Stimulated activated CD4-positive, alpha-beta T cell treated with anti-CD3 and anti-CD28 coated beads, Interleukin-2, amount 100 ng/mL, for 48 hours (primary cell): ENCODE data around the gene GJB1.

ENCODE experiments used
- DNase-seq, 2 donors: peaks; one replicate each; pipeline ENCODE4 v3.0.0-alpha.2; 2020

The GJB1 gene

GRCh38 chrX:71215338-71215912, 7.6 kb upstream of the GJB1 start:
- DNase-seq: no peak

- no peak for DNase-seq
Measured at GRCh38 chrX:71216485-71216884, 6.5 kb upstream of the GJB1 start.

GRCh38 chrX:71217298-71217697, 5.7 kb upstream of the GJB1 start:
- DNase-seq: no peak

GRCh38 chrX:71221145-71221544, 1.9 kb upstream of the GJB1 start:
- DNase-seq: no peak

GRCh38 chrX:71224098-71224708, 1.2 kb downstream of the GJB1 start:
- DNase-seq: no peak

- DNase-seq: no peak
Measured at GRCh38 chrX:71225009-71225408, 2.0 kb downstream of the GJB1 start.

GRCh38 chrX:71225676-71226075, 2.7 kb downstream of the GJB1 start:
- no peak for DNase-seq

GRCh38 chrX:71227370-71228062, 4.5 kb downstream of the GJB1 start:
- no peak for DNase-seq

- DNase-seq: no peak
Measured at GRCh38 chrX:71228063-71228642, 5.1 kb downstream of the GJB1 start.

- no peak for DNase-seq
Measured at GRCh38 chrX:71235482-71235881, 12.5 kb downstream of the GJB1 start.

- no peak for DNase-seq
Measured at GRCh38 chrX:71236836-71237235, 13.8 kb downstream of the GJB1 start.

- DNase-seq: no peak
Measured at GRCh38 chrX:71239781-71240180, 16.8 kb downstream of the GJB1 start.

GRCh38 chrX:71241301-71241700, 18.3 kb downstream of the GJB1 start:
- no peak for DNase-seq

GRCh38 chrX:71244359-71245128, 21.5 kb downstream of the GJB1 start:
- no peak for DNase-seq

GRCh38 chrX:71245159-71245558, 22.1 kb downstream of the GJB1 start:
- no peak for DNase-seq

GRCh38 chrX:71250841-71251240, 27.8 kb downstream of the GJB1 start:
- no peak for DNase-seq

- peak in 1 of 2 donors; percentile 5 for DNase-seq
Measured at GRCh38 chrX:71251466-71251973, 28.5 kb downstream of the GJB1 start.

- no peak for DNase-seq
Measured at GRCh38 chrX:71252221-71252620, 29.2 kb downstream of the GJB1 start.

GRCh38 chrX:71253253-71254091, 30.4 kb downstream of the GJB1 start:
- peak; percentile 10 to 29 for DNase-seq

- DNase-seq: peak; percentile 53 to 58
Measured at GRCh38 chrX:71254092-71254963, 31.3 kb downstream of the GJB1 start, which contains the start of gene ZMYM3. TSS of gene ZMYM3 (minus strand) at chrX:71254140. CDS start at chrX:71253255, 885 bp downstream.

GRCh38 chrX:71256051-71256450, 33.0 kb downstream of the GJB1 start:
- DNase-seq: no peak
